LoVo (cell line): Measurements from ENCODE around the gene PIP4K2B.
A peak's percentile ranks its signal among the peaks of the same experiment; 100 is the strongest.

ENCODE experiments used
- DNase-seq: peaks from one replicate; pipeline ENCODE4 v3.0.0-alpha.2; 2016; ENCODE audit warnings: low spot score

The PIP4K2B gene

DNA sequence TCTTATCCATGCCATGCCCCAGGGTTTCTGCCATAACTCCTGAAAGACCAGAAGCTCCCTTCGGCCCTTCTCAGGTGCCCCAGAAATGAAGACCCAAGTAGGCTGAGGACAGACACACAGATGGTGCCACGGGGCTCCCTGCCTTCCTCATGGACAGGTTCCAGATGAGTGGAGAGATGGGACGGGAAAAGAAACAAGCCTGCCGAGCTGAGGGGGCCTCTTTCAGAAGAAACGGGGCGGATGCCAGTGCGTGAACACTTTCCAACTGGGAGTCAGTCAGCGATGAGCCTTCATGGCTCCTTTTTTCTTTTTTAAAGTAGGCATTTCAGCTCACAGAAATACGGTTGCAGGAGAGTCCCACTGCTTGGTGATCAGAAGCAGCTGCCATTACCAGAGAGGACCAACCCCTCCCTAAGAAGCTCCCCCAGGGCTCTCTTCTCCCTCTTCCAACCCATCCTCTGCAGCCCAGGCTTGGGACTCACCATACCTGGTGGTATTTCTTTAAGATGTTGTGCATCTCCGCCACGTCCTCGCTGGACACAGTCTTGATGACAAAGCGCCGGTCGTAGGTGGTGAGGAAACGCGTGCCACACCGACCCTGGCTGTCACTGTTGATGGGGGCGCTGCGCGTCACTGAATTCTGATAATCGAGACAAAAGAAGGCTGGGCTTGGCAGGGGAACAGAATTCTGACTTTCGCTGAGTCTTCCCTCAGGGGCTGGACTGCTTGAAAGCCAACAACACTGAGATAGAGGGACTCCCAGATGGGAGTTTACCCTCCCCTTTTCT, 19.2 kb downstream of the PIP4K2B start:
- no peak for DNase-seq

- no peak for DNase-seq
These were observed 21.6 kb downstream of the PIP4K2B start for GRCh38 chr17:38777641-38778250.

GRCh38 chr17:38773258-38773657, 26.1 kb downstream of the PIP4K2B start:
- DNase-seq: no peak

DNA sequence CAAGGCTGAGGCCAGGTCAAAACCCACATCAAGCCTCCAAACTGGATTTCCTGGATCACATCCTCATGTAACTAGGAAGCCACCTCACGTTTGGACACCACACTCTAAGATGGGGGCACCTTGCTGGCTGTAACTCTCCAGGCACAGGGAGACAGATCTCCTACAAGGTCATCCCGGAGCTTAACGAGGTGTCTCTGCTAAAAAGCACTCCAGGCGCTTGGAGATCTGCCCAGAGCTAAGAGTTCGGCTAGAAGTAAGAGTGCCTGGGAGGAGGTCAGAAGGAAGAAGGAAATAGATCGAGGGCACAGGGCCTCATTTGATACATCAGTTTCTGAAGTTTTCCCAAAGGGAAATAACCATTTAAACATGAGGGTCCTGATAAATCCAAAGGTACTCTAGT, 30.9 kb downstream of the PIP4K2B start:
- no peak for DNase-seq

GRCh38 chr17:38766341-38766740, 33.0 kb downstream of the PIP4K2B start:
- DNase-seq: no peak

- DNase-seq: no peak
These were observed 37.1 kb downstream of the PIP4K2B start for GRCh38 chr17:38762231-38762630.

DNA sequence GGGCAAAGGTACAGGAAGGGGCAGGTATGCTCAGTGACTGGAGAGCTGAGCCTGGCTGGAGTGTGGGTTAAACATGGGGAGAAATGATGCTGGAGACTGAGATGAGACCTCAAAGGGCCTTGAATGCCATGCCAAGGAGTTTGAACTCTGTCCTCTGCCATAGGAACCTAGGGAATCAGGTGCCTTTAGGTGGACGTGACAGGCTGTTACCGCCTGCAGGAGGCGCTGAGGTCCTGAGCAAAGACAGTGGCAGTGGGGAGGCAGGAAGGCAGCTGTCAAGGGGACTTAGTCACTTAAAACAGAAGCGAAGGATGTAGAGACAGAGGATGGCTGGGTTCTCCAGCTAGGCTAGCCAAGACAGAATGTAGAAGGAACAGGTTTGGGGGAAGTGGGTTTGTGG, 37.7 kb downstream of the PIP4K2B start:
- DNase-seq: no peak

DNA sequence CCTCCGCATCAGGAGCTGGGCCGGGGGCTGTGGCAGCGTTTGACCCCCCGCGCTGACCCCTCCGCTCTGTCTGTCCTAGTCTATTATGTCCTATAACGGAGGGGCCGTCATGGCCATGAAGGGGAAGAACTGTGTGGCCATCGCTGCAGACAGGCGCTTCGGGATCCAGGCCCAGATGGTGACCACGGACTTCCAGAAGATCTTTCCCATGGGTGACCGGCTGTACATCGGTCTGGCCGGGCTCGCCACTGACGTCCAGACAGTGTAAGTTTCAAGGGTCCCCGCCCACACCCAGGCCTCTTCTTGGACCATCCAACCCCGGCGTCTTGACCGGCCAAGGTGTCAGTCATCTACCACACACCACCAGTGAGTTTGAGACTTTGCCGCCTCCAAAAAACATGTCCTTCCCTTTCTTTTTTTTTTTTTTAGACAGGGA, 46.3 kb downstream of the PIP4K2B start:
- no peak for DNase-seq

- DNase-seq: peak; percentile 99
These were observed 46.9 kb downstream of the PIP4K2B start, which contains the start of gene PSMB3 for GRCh38 chr17:38752308-38753070. PSMB3 (plus strand) TSS chr17:38752741; CDS start chr17:38752827, 86 bp downstream.

- peak; percentile 81 for DNase-seq
These were observed 47.5 kb downstream of the PIP4K2B start for GRCh38 chr17:38751808-38752307.

GRCh38 chr17:38751144-38751807, 48.1 kb downstream of the PIP4K2B start:
- DNase-seq: peak; percentile 36

DNA sequence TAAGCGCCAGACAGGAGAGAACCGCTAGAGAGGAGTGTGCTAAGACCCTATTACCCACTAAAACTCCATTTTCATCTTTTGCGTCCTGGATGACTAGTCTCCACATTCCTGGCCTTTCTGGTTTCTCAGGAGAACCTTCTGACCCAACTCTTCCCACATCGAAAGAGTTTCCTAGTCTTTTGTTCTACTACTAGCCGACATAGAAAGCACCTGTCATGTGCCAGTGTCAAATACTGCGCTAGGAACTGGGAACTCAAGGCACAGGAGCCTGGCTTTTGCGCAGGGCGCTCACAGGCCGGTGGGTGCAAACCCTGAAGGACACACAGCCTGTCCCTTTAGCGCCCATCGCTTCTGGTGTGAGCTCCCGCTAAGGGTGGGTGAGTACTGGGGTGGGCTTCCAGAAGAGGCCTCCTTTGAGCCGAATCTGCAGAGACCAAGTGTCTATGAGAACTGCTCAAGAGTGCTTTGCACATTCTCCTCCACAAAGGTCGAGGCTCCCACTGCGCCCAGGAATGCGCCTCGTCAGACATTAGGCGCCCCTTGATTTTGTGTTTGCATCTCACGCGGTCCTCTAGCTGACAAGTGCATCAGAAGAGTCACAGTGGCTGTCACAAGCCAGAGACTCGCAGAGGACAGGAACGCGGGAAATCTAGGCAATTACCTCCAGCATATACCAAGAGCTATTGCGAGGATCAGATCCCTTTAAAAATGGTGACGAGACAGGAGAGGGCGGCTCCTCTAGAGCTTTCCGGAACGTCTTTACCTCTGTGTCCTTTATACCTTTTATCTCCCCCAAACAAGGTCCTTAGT, 48.8 kb downstream of the PIP4K2B start:
- peak; percentile 30 for DNase-seq

DNA sequence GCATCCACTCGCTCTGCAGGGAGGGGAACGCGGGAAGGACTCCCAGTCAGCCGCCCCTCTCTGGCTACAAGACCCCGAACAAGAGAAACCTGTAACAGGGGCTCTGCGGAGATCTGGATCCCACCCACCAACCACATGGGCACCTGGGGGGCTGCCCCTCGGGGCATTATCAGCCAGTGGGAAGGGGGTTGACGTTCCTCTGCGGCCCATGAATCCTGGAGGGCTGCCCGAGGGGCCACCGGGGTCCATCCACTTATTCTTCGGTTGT, 49.4 kb downstream of the PIP4K2B start:
- DNase-seq: no peak

GRCh38 chr17:38749223-38750043, 49.9 kb downstream of the PIP4K2B start:
- peak; percentile 81 for DNase-seq

GRCh38 chr17:38748892-38749222, 50.5 kb downstream of the PIP4K2B start:
- no peak for DNase-seq

DNA sequence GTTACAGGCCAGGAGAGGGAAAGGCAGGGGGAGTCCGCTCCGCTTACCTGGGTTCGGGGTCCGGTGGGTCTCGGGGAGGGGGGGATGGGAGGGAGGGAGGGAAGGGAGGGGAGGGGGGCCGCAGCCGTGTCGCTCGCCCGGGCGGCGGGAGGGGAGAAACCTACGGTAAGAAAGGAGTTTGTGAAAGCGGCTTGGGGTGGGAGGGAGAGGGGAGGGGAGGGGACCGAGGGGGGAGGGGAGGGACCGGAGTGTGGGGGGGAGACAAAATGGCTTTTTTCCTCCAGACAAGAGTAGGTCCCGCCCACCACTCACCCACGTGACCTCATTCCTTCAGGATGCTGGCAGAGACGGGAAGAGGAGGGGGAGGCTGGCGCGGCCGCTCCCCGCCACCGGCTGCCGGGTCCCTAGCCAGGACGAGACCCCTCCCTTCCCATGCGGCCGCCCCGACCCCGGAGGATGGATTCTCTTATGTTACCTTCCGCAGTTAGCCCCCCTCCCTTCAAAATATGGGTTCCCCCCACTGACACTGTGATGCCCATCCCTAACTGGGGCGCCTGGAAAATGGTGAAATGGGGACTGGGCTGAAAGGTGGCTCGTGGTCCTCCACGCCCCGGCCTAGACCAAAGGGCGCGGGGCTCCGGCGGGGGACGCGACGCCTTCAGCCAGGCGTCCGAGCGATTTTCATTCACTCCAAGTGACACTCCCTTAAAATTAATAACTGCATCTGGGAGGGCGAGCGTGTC, 51.0 kb downstream of the PIP4K2B start, which contains the start of gene PCGF2:
Gene PCGF2, minus strand, starts transcription at position 188 of the 743 bp plus-strand sequence. CDS start 7,934 bp downstream, outside the sequence.
- peak; percentile 84 for DNase-seq

- no peak for DNase-seq
These were observed 51.8 kb downstream of the PIP4K2B start for GRCh38 chr17:38747463-38748148.

- DNase-seq: no peak
These were observed 52.4 kb downstream of the PIP4K2B start for GRCh38 chr17:38746849-38747462.
